Endothelial cell of umbilical vein (primary cell): ENCODE data around the gene PTPRT. TPM values are rescaled to one million over a fixed set of nuclear protein-coding genes. Genes with fewer than 3 reads are reported as not detected.

Experiments used
- BruUV-seq: library from RNA; stranded (reverse); fragments of 400-500 nt; replicated peaks from 2 replicates; lab custom pipeline; 2021; lab: Mats Ljungman, UMichigan
- CTCF ChIA-PET: fragments of 300-600, 350-600 bp; sonication (Branson Sonifier 250); formaldehyde crosslinking; loops from one replicate; lab custom pipeline; 2021; ENCODE audit warnings: antibody characterized with exemption, inconsistent platforms; lab: Charles Lee
- POLR2A ChIA-PET: fragments of 300-600, 350-600 bp; sonication (Branson Sonifier 250); formaldehyde crosslinking; loops from one replicate; lab custom pipeline; 2021; ENCODE audit warnings: antibody characterized with exemption, inconsistent platforms; lab: Charles Lee
- DNase-seq: peaks from one replicate; pipeline ENCODE4 v3.0.0-alpha.2; 2011; ENCODE audit warnings: low read depth, low spot score
- FAIRE-seq: peaks from 2 replicates; lab custom pipeline; 2011; peaks lifted over from hg19 to GRCh38; lab: Jason Lieb, UNC
- H2AFZ ChIP-seq: 2 replicates; pipeline ENCODE4 v1.6.0; 2012; ENCODE audit warnings: low read depth, low read length, control low read depth, inconsistent platforms
- H3K27ac ChIP-seq: 2 replicates; pipeline ENCODE4 v1.5.1; 2011; ENCODE audit warnings: low read depth, mild to moderate bottlenecking, control low read depth, low read length, moderate library complexity; ENCODE audit not compliant: insufficient read depth
- H3K27me3 ChIP-seq, 2 experiments: 2 replicates each; pipeline versions ENCODE4 v1.6.0 to v1.6.1; 2011; ENCODE audit warnings: low read length in 2 of 2, mixed read lengths in 1 of 2; ENCODE audit not compliant: control insufficient read depth in 2 of 2, insufficient read depth in 2 of 2
- H3K36me3 ChIP-seq, 2 experiments: 2 replicates in 1 of 2; 3 replicates in 1 of 2; pipeline ENCODE4 v1.5.1; 2011; ENCODE audit warnings: low read length in 2 of 2, mild to moderate bottlenecking in 1 of 2, moderate library complexity in 1 of 2; ENCODE audit not compliant: control insufficient read depth in 2 of 2, insufficient read depth in 2 of 2; ENCODE audit errors: extremely low read depth in 1 of 2
- H3K4me1 ChIP-seq: 3 replicates; pipeline ENCODE4 v1.5.1; 2011; ENCODE audit warnings: mild to moderate bottlenecking, low read length; ENCODE audit not compliant: control insufficient read depth, insufficient read depth; ENCODE audit errors: extremely low read depth
- H3K4me2 ChIP-seq: 2 replicates; pipeline ENCODE4 v1.6.1; 2011; ENCODE audit warnings: low read length, control low read depth, mixed read lengths; ENCODE audit not compliant: insufficient read depth
- H3K4me3 ChIP-seq, 3 experiments: fragments of 200-600 bp in 1 of 3; sonication (generic), shearing (Covaris generic) in 1 of 3; replicated peaks in 1 of 3; 2 replicates each; pipeline ENCODE4 v1.5.1; 2011 to 2016; ENCODE audit warnings: control low read depth in 3 of 3, low read length in 3 of 3, mild to moderate bottlenecking in 2 of 3, inconsistent platforms in 1 of 3, low read depth in 1 of 3, moderate library complexity in 1 of 3; ENCODE audit not compliant: insufficient read depth in 1 of 3
- H3K79me2 ChIP-seq: 2 replicates; pipeline ENCODE4 v1.6.0; 2012; ENCODE audit warnings: low read length, inconsistent platforms; ENCODE audit not compliant: control insufficient read depth, insufficient read depth
- H3K9ac ChIP-seq: replicated peaks from 2 replicates; pipeline ENCODE3; 2011; ENCODE audit warnings: low read length, control low read depth; ENCODE audit not compliant: insufficient read depth; ENCODE audit errors: extremely low read depth
- H3K9me1 ChIP-seq: replicated peaks from 3 replicates; pipeline ENCODE4 v1.6.0; 2011; ENCODE audit warnings: mild to moderate bottlenecking, low read length; ENCODE audit not compliant: control insufficient read depth, insufficient read depth; ENCODE audit errors: extremely low read depth
- H3K9me3 ChIP-seq: replicated peaks from 2 replicates; pipeline ENCODE4 v1.5.1; 2012; ENCODE audit warnings: low read length, inconsistent platforms; ENCODE audit not compliant: control insufficient read depth, insufficient read depth
- H4K20me1 ChIP-seq: replicated peaks from 2 replicates; pipeline ENCODE3; 2011; ENCODE audit warnings: mild to moderate bottlenecking, low read length; ENCODE audit not compliant: control insufficient read depth, insufficient read depth; ENCODE audit errors: extremely low read depth
- EZH2 ChIP-seq: IDR thresholded peaks from 2 replicates; pipeline ENCODE4 v1.6.1; 2012; ENCODE audit warnings: borderline replicate concordance, low read depth, mild to moderate bottlenecking, moderate library complexity, low read length, inconsistent platforms; ENCODE audit not compliant: severe bottlenecking
- FOS ChIP-seq: IDR thresholded peaks from 2 replicates; pipeline ENCODE4 v1.6.1; 2011; ENCODE audit warnings: mild to moderate bottlenecking, low read length, moderate library complexity, borderline replicate concordance; ENCODE audit not compliant: insufficient read depth
- GATA2 ChIP-seq: IDR thresholded peaks from 2 replicates; pipeline ENCODE4 v1.7.0; 2011; ENCODE audit warnings: low read depth, mild to moderate bottlenecking, moderate library complexity, mixed read lengths, low read length; ENCODE audit not compliant: insufficient read length, insufficient read depth
- JUN ChIP-seq: IDR thresholded peaks from 2 replicates; pipeline ENCODE4 v1.6.1; 2011; ENCODE audit warnings: borderline replicate concordance, low read depth; ENCODE audit not compliant: insufficient read length, insufficient read depth
- MYC ChIP-seq: IDR thresholded peaks from one replicate; pipeline ENCODE4 v1.6.1; 2011; ENCODE audit warnings: mild to moderate bottlenecking, low read depth, low read length
- POLR2A ChIP-seq: IDR thresholded peaks from 2 replicates; pipeline ENCODE4 v1.6.1; 2012; ENCODE audit warnings: low read depth, mild to moderate bottlenecking, control low read depth, low read length
- POLR2AphosphoS5 ChIP-seq: IDR thresholded peaks from 2 replicates; pipeline ENCODE4 v1.6.1; 2012; ENCODE audit warnings: low read depth, mild to moderate bottlenecking, control low read depth, low read length, moderate library complexity; ENCODE audit not compliant: insufficient read depth
- dilution Hi-C: fragments of 300-500 bp; cut with MboI; formaldehyde crosslinking; loops from one replicate; pipeline ENCODE4 v1.15.0; 2019; ENCODE audit warnings: low sequenced_read_pairs; ENCODE audit not compliant: extremely low pct_ligation_motif_present
- intact Hi-C: fragments of 100-400 bp; cut with micrococcal nuclease; formaldehyde crosslinking; loops from one replicate; pipeline ENCODE4 v1.10.0; 2022
- polyA plus RNA-seq, 4 experiments: library from polyadenylated mRNA; depleted of rRNA in 3 of 4; stranded (reverse) in 3 of 4; unstranded in 1 of 4; fragments of >200 nt; gene quantifications; 2 replicates each; pipeline versions ENCODE4 v1.2.1 to v1.2.3, GENCODE V29; 2011 to 2012; ENCODE audit warnings: missing spikeins in 1 of 4
- total RNA-seq: library from RNA; stranded (reverse); gene quantifications from 2 replicates; pipeline ENCODE4 v1.2.3, GENCODE V29; 2021
- TF ChIP-seq, protein P1 (sequence below): IDR thresholded peaks from 2 replicates; pipeline ENCODE4 v1.6.1; 2011; ENCODE audit not compliant: insufficient read depth, insufficient read length
- TF ChIP-seq, protein P2 (sequence below), 2 donors: IDR thresholded peaks; 1 replicate in 1 of 2; 2 replicates in 1 of 2; pipeline ENCODE4 v1.5.1; 2011; ENCODE audit warnings: low read length in 2 of 2, mild to moderate bottlenecking in 2 of 2, moderate library complexity in 2 of 2, control low read depth in 1 of 2, inconsistent platforms in 1 of 2, low read depth in 1 of 2; ENCODE audit not compliant: insufficient read depth in 1 of 2; ENCODE audit errors: extremely low read depth in 1 of 2

The PTPRT gene
- total and polyA plus RNA-seq, 2 donors (not counting 3 experiments of a cell fraction or from before 2014, with no cell fraction given) = not detected

DNA sequence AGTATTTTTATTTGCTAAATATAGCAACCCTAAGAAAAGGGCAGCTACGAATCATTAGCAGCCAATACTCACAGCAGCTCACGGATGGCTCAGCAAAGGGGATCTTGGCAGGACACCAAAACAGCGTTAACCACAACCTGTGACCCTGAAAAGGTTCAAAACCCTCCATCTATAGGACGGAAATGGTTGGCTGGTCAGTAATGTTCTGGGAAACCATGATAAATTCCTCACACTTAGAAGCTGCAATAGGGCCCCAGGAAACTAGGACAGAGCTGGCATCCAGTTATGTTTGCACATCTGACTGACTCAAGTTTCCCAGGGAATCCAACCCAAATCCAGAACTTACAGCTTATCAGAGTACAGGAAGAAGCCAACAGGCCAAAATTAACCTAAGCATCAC is 30.9 kb upstream of the PTPRT start:
- intact Hi-C loops = no loop called here
- BruUV-seq = no TSS peak
- CTCF ChIA-PET = no interaction called here

DNA sequence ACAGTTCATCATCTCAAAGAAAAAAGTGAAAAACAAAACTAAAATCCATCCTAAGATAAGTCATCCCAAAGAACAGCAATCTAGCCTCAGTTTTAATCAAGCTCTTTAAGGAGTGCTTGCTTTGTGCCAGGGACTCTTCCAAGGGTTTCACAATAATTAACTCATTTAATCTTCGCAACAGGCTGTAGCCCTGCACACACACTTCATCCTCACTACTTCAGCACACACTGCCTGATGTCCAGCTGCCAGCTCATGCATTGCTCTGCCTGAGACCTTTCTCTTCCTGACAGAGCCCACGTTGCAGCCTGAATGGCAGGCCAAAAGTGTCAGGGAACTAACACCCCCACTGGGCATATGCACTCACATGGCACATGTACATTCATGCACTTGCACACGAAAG is 21.2 kb upstream of the PTPRT start:
- no peak for FAIRE-seq
- no peak overlapping the region for H3K4me3 ChIP-seq
- no peak for DNase-seq
- H3K4me1 ChIP-seq = no peaks in the 10 kb centered on the region
- H3K36me3 ChIP-seq = no peaks in the 10 kb centered on the region
- no peaks in the 10 kb centered on the region for H3K79me2 ChIP-seq
- H3K9me1 ChIP-seq = no peaks in the 10 kb centered on the region
- H3K27ac ChIP-seq = no peak overlapping the region
- peaks cover under 1% of the 10 kb centered on the region for H3K9me3 ChIP-seq
- ChIA-PET POLR2A (no interaction called here), CTCF (no interaction called here)
- H4K20me1 ChIP-seq = no peaks in the 10 kb centered on the region
- dilution Hi-C loops = no loop called here
- BruUV-seq = no TSS peak
- no peak overlapping the region for H2AFZ ChIP-seq
- no peaks in the 10 kb centered on the region for H3K27me3 ChIP-seq
- intact Hi-C loops = no loop called here
- H3K4me2 ChIP-seq = no peak overlapping the region
- no peak overlapping the region for H3K9ac ChIP-seq
- TF ChIP-seq POLR2AphosphoS5 = no peak
- TF ChIP-seq, protein P1, sequence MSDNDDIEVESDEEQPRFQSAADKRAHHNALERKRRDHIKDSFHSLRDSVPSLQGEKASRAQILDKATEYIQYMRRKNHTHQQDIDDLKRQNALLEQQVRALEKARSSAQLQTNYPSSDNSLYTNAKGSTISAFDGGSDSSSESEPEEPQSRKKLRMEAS = no peak
- no peak for TF ChIP-seq MYC
- TF ChIP-seq EZH2 = no peak
- no peak for TF ChIP-seq GATA2
- no peak for TF ChIP-seq FOS
- TF ChIP-seq JUN = no peak
- TF ChIP-seq, protein P2, sequence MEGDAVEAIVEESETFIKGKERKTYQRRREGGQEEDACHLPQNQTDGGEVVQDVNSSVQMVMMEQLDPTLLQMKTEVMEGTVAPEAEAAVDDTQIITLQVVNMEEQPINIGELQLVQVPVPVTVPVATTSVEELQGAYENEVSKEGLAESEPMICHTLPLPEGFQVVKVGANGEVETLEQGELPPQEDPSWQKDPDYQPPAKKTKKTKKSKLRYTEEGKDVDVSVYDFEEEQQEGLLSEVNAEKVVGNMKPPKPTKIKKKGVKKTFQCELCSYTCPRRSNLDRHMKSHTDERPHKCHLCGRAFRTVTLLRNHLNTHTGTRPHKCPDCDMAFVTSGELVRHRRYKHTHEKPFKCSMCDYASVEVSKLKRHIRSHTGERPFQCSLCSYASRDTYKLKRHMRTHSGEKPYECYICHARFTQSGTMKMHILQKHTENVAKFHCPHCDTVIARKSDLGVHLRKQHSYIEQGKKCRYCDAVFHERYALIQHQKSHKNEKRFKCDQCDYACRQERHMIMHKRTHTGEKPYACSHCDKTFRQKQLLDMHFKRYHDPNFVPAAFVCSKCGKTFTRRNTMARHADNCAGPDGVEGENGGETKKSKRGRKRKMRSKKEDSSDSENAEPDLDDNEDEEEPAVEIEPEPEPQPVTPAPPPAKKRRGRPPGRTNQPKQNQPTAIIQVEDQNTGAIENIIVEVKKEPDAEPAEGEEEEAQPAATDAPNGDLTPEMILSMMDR (IDR thresholded peaks at IDR 0.05; ENCODE audit: extremely low read depth in 1 of 2, insufficient read depth in 1 of 2, low read depth in 1 of 2, low read length in 2 of 2) = no peak
- no peak for TF ChIP-seq POLR2A

More for the DNA sequence above, 30.9 kb upstream of the PTPRT start:
- Histone ChIP-seq H3K36me3 (no peaks in the 10 kb centered on the region), H3K9me3 (peaks cover 9% of the 10 kb centered on the region), H2AFZ (no peak overlapping the region), H3K4me2 (no peak overlapping the region), H3K27ac (no peak overlapping the region), H3K4me3 (no peak overlapping the region), H3K9ac (no peak overlapping the region), H4K20me1 (no peaks in the 10 kb centered on the region), H3K4me1 (no peaks in the 10 kb centered on the region), H3K79me2 (no peaks in the 10 kb centered on the region), H3K9me1 (no peaks in the 10 kb centered on the region), H3K27me3 (no peaks in the 10 kb centered on the region)
- dilution Hi-C loops = no loop called here
- POLR2A ChIA-PET = no interaction called here
- FAIRE-seq (no peak), DNase-seq (no peak)
- TF ChIP-seq, protein P2 (IDR thresholded peaks at IDR 0.05; ENCODE audit: extremely low read depth in 1 of 2, insufficient read depth in 1 of 2, low read depth in 1 of 2, low read length in 2 of 2) = no peak
- TF ChIP-seq GATA2 (no peak), MYC (no peak), EZH2 (no peak), POLR2AphosphoS5 (no peak)
- TF ChIP-seq, protein P1 = no peak
